Retinal pigment epithelial cell (primary cell): ENCODE results near the gene SDK1.
A peak's percentile ranks its signal among the peaks of the same experiment; 100 is the strongest.

Experiments
- DNase-seq: peaks from one replicate; pipeline ENCODE4 v3.0.0-alpha.2; 2010; ENCODE audit warnings: low read depth
- H3K4me3 ChIP-seq: 2 replicates; pipeline ENCODE4 v1.5.1; 2011; ENCODE audit warnings: mild to moderate bottlenecking, low read length, control low read depth, moderate library complexity
- CTCF ChIP-seq: conservative IDR thresholded peaks from 2 replicates; pipeline ENCODE4 v1.5.1; 2011; ENCODE audit warnings: low read depth, low read length, control low read depth, inconsistent platforms

The SDK1 gene

DNA sequence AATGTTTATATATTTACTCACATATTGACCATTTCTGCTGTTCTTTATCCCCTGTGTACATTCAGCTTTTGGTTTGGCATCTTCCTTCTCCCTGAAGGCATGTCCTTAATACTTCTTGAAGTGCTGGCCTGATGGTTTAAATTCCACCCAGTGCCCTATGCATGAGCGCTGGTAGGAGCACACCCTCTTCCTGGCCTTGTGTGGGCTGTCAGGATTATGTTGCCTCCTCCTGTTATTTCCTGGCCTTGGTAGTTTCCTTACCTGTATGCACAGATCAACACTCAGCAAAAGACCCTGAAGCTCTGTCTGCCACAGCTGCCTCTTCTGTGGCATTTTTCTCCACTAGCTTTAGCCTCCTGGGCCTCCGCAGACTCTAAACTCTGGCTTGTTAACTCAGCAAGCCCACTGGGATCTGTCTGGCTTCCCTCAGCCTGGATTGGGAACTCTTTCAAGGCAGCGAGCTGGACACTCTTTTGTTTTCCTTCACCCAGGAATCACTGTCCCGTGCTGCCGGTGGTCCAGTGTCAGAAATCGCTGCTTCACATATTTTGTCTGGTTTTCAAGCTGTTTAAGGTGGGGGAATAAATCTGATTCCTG lies 595.2 kb downstream of the SDK1 start:
- no peak for DNase-seq
- TF ChIP-seq CTCF = no peak
- H3K4me3 ChIP-seq = no peak overlapping the region

GRCh38 chr7:3897430-3898372 lies 596.6 kb downstream of the SDK1 start:
- TF ChIP-seq CTCF = peak; percentile 90
- no peak overlapping the region for H3K4me3 ChIP-seq
- DNase-seq = no peak

DNA sequence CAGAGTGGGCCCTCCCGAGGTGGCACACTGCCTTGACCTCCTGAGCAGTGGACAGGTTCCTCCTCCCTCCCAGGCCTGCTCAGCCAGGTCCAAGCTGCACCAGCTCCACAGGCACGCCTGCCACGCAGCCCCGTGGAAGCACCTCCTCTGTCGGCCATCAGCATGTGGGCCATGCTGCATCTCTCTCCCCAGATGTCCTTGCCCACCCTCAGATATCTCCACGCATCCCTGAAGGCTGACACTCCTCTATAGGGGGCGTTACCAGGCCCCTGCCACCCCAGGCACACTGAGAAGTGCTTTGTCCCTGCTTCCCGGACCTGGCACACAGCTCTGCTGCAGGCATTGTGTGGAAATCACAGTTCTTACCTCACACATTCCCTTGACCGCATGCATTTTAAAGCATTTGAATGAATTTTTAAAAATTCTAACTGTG lies 598.5 kb downstream of the SDK1 start:
- DNase-seq = no peak
- no peak for TF ChIP-seq CTCF
- H3K4me3 ChIP-seq = no peak overlapping the region

- DNase-seq = no peak
- no peak for TF ChIP-seq CTCF
- no peak overlapping the region for H3K4me3 ChIP-seq
Measured at GRCh38 chr7:3908153-3908552, 607.1 kb downstream of the SDK1 start.

DNA sequence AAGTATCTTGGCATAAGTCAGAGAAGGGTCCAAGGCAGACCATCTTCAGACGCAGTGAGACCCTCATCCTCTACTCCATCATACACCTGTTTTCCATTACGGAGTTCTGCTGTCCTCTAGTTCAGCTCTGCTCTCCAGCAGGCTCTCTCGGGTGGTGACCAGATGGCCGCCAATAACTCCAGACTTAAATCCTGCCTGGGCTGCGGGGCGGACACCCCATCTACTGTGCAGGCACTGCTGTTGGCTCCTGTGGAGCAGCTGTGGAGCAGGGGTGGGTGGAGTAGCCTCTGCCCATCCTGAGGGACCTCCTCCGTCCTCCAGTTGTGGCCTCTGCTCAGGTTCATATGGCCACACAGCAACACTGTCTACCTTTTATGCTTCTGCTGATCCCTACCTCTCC lies 608.1 kb downstream of the SDK1 start:
- H3K4me3 ChIP-seq = no peak overlapping the region

DNA sequence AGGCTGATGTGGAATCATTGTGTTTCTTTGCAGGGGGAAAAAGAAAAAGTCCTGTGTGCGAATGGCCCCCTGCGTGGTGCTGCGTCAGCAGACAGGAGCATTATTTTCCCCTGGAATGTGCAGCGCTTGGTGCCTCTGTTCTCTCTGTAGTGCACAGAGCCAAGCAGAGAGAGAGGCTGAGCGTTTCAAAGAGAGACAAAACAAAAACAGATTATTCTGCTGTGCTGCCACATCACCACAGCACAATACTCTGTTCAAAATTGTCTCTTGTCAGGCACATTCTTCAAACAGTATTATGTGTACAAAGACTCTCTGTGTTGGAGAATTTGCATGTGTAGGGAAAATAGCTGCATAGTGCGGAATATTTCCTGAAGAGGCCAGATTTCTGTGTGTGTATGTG lies 609.0 kb downstream of the SDK1 start:
- no peak for DNase-seq
- no peak overlapping the region for H3K4me3 ChIP-seq
- TF ChIP-seq CTCF = no peak

More for the DNA sequence above, 608.1 kb downstream of the SDK1 start:
- no peak for TF ChIP-seq CTCF
- no peak for DNase-seq
